ENCODE data around the gene KRT33A.
A peak's percentile ranks its signal among the peaks of the same experiment; 100 is the strongest.
"Not testable (repeated sequence)": the region's sequence is repeated elsewhere in the genome, so short reads cannot be mapped to it uniquely, and the experiment has no call there.

KRT33A gene

DNA sequence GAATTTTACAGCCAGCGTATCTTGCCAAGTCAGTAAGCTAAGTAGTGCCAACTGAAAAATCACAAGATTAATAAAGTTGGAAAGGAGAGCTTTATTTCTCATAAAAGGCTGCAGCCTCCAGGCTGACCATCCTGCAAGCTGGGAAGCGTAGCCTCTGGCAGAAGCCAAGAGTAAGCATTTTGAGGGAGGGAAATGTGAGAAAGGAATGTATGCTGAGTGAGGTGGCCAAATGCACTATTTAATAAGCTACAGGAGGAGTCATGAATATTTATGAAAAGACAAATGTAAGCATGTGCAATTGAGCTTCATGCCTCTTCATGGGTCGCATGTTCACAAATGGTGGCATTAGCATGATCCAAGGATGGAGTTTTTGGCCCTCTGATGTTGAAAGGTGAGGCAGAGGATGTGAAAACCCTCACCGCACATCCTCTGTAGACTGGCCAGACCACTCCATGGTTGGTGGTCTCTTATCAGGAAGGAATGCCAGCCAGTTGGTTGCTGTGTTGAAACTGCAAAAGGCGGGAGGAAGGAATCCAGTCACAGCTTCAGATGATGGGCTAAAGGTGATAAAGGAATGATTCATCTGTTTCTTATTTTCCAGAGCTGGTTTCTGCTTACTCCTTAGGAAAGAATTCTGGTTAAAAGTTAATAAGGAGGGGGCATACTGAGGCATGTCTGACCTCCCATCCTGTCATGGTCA is 9.8 kb upstream of the KRT33A start:
- DNase-seq = no peak

GRCh38 chr17:41354536-41354935 is 3.9 kb upstream of the KRT33A start:
- no peak for DNase-seq

GRCh38 chr17:41352597-41353366 is 2.2 kb upstream of the KRT33A start:
- no peak for DNase-seq

DNA sequence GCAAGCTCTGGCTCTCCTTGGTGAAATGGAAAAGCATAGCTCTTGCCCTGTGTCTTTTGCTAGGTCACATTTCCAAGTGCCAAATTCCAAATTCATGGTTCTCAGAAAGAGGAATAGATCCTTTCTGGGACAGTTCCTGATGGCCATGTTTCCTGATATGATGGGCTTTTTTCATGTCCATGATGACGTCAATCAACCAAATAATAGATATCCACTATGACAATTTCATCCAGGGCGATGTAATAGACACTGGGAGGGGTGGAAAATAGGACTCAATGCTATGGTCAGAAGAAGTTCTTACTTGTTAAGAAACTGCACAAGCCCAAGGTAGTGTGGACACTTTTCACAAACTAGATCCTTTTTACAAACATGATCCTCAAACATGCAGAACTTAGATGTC is 549 bp upstream of the KRT33A start:
- no peak for DNase-seq

DNA sequence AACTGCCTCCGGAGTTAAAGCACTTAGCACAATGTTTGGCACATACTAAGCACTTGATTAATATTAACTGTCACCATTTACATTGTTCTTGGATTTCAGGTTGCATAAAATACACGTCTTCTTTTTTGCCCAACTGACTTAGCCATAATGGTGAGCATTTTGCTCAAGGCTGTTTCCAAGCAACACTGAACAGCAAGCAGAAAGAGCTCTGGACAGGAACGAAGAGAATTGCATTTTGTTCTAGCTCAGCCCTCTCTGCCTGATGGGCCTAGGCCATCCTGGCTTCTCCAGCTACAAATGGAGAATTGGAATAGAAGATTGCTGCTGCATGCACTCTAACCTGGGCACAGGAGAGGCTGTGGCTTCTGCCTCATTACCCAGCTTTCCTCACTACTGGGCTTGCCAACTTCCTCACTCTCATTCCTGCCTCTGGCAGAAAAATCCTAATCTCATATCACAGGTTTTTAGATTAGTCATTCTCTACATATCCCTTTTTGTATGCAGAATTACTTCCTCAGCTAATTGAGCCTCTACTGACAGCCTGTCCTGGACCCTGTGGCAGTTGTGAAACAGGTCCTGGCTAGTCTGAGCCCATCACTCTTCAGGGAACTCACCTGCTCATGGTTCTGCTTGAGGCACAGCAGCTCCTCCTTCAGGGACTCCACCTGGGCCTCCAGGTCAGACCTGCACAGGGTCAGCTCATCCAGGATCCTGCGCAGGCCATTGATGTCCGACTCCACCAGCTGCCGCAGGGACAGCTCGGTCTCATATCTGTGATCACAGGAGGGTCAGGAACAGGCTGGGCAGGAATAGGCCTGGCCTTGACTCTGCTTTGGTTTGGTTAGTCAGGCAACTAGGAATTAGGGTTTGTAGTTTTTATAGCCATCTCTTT is 2.5 kb downstream of the KRT33A start:
- DNase-seq = no peak

- DNase-seq = not testable (repeated sequence)
Observed at GRCh38 chr17:41346421-41346820, 4.2 kb downstream of the KRT33A start.

GRCh38 chr17:41345992-41346391 is 4.6 kb downstream of the KRT33A start:
- no peak for DNase-seq

DNA sequence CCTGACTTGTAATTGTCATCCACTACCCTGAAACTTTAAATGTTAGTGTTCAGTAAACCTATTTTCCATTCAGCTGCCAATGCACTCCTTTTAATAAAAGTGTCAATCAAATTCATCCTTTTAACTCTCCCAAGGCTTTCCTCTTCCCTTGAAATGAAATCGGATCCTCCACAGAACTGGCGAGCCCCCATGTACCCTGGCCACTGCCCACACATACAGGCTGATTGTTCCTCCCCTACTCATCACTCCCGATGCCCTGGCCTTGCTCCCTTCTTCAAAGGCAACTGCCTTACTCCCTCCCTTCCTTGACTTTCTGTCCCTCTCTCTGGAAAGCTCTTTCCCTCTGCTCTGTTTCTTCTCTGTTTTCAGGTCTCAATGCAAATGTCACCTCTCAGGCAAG is 7.6 kb downstream of the KRT33A start:
- no peak for DNase-seq

DNA sequence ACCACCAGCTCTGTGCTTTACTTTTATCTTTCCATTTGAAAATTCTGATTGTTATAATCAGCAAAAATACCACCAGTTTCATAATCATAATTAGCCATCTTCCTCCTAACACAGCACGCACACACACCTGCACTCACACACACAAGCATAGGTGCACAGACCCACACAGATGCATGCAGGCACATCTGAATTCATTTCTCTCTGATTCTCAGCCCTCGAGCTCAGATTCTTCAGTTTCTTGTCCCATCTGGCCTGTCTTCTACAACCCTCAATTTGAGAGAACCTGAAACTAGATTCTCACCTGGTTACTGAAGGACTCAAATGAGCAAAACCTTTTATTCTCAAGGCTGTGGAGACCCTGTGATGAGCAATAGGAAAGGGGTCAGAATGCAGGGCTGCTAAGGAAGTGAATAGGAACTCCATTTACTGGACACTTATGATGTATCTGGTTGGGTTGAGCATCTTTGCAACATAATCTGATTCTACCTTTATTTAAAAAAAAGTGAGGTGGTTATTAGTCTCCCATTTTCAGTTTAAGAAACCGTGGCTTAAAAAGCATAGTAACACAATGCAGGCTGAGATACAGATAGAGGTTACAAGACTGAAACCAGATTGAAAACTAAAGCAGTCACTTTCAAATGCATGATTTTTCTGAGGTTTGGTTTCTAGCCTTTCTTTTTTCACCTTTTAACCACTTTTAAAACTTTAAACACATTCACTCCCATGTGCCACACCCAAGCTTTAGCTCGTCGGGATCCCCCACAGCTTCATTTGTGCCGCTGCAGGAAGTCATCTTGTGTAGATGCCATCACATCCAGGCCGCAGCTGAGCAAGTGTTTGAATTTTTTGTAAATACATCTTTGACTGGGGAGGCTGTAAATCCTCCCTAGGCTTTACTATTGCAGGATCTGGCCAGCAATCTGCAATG is 9.4 kb downstream of the KRT33A start:
- DNase-seq = peak; percentile 20

DNA sequence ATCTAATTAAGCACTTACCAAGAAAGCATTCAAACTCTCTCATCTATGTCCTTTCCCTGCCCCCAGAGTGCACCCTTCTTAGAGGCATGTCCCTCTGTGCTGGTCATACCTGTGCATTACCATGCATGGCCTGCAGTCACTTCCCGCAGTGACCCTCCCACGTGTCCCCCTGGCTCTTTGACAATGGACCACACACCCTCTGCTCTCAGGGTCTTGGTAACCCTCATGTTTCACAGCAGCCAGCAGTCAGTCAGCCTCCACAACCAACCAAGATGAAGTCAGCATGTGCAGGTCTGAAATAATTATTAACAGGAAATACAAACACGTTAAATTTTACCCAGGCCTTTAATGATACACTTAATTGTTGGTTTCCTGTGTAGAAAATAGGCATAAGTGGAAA is 10.1 kb downstream of the KRT33A start:
- no peak for DNase-seq

DNA sequence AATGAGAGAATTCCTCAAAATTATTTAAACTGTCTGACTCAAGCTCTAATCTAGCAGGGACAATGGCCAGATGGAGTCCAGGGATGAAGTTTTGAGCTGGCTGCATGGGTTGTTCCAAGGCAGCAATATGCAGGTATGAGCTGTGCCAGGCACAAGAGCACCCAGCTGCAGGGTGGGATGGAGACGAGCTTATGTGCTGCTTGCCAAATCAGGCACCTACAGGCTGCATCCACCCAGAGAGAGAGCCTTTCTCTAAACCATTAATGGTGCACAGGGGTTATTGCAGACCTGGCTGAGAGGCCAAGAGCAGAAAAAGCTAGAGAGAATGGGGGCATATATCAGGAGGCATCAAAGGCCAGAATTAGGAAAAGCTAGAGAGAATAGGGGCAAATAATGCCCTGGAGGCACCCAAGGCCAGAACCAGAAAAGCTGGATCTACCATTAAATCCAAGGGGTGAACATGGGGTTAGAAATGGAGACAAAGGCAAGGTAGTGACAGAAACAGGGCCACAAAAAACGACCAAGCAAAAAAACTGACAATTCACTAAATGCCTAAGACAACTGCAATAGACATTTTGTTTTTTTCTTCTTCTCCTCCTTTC is 11.0 kb downstream of the KRT33A start:
- no peak for DNase-seq

- DNase-seq = no peak
Observed at GRCh38 chr17:41338961-41339485, 11.6 kb downstream of the KRT33A start.

- DNase-seq = no peak
Observed at GRCh38 chr17:41335747-41336146, 14.9 kb downstream of the KRT33A start.

DNA sequence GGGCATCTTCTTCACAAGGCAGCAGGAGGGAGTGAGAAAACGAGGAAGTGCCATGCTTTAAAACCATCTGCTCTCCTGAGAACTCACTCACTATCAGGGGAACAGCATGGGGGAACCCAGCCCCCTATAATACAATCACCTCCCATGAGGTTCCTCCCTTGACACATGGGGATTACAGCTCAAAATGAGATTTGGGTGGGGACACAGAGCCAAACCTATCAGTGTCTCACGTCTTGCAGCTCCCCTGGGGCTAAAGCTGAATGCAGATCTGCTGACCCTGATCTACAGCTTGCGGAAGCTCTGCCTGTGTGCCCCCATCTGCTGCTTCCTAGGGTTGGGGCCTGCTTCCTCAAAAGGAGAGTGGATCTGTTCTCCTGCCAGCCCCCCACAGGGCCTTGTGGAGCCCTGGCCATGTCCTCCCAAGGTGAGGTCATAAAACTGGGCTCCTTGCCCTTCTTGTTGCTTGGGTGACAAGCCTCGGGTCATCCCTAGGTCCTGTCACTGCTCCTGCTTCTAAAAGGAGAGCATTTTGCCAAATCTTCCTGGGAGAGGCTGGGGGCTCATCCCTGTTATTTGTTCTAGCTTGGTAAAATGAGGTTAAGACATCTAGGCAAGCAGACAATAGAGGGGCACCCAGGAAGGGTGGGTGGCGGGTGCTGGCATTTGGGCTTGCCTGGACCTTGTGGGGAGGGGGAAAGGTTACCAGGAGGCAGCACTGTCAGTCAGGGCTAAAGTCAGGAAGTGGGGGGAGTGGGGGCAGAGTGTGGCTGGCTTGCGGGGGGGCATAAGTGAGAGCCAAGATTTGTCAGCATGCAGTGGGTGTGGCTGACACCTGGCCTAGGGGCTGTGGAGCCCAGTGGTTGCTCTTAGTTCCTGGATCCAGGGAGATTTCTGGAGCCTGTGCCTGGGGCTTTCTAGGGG is 16.0 kb downstream of the KRT33A start:
- DNase-seq = no peak

DNA sequence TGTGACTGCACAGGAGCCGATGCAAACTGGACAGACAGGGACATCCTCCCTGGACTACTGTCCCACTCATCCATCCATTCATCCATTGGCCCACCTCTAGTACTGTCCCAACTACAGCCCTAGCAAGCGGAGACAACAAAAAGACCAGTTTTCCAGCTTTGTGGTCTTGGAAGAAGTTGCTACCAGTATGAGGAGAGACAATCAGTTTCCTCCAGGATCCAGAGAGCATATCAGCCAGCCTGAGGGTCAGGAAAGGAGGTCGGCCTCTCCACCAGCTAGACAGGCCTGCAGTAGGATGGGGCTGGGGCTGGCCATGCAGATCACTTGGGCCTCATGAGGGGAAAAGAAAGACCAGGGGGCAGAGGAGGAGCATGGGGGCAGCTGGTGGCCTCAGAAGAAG is 16.8 kb downstream of the KRT33A start:
- no peak for DNase-seq

- DNase-seq = no peak
Observed at GRCh38 chr17:41333098-41333497, 17.5 kb downstream of the KRT33A start.

- DNase-seq = no peak
Observed at GRCh38 chr17:41332239-41332638, 18.4 kb downstream of the KRT33A start.

GRCh38 chr17:41331606-41332005 is 19.0 kb downstream of the KRT33A start:
- no peak for DNase-seq

- no peak for DNase-seq
Observed at GRCh38 chr17:41329279-41329948, 21.2 kb downstream of the KRT33A start.

- no peak for DNase-seq
Observed at GRCh38 chr17:41328207-41328606, 22.4 kb downstream of the KRT33A start.

Measured in stimulated activated CD4-positive, alpha-beta T cell treated with anti-CD3 and anti-CD28 coated beads, Interleukin-12 subunit alpha, Interleukin-12 subunit beta, amount 100 ng/mL, for 4 hours (primary cell).